ENCODE data around the gene DENND1C.

DENND1C gene

DNA sequence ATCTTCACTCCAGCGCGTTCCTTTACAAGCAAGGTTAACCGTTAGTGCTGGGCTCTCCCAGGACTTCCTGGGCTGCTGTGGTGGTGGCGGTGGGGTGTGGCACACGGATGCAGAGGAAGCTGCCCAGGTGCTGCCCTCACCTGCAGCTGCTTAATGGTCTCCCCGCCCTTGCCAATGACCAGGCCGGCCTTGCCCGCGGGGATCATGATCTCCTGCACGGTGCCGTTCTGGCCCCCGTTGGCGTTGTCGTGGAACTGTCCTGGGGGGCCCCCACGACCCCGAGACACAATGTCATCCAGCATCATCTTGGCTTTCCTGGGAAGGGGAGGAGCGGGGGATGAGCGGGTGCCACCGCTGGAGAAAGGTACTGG is 63.0 kb downstream of the DENND1C start:
- no peak for DNase-seq

DNA sequence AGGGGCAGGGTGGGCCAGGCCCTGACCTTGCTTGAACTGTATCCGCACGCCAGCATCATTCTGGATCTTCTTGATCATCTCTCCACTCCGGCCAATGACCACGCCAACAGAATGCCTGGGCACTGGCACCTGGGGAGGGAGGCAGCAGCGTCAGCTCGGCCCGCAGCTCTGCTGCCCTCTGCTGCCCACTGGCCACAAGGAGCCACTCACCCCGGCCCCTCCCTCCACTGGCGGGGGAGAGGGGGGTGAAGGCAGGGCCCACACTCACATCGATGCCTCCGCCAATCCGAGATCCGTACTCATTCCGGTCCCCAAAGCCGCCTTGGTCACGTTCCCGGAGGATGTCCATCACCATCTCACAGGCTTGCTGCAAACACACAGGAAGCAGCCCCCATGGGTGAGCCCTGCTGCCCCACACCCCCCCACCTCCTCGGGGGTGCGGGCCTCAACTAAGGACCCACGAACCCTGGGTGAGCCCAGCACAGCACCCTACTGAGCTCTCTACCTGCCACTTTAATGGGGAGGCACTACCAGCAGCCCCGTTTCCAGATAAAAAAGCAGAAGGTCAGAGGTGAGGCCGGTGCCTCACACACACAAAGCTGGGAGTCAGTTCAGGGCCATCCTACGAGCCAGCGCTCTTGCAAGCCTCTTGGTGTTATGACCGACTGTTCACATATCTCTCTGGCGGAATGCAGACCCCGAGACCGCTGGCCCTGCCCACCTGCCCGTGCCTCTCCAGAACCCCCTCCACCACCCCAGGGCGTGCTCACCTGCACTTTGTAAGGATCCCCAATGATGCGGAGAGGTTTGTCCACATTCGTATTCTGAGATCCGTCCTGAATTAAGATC is 63.6 kb downstream of the DENND1C start:
- no peak for DNase-seq
